Cardiac fibroblast (primary cell): Measurements from ENCODE around the gene SLC13A4.
"Not testable (repeated sequence)": the region's sequence is repeated elsewhere in the genome, so short reads cannot be mapped to it uniquely, and the experiment has no call there.

ENCODE experiments used
- DNase-seq, 2 donors: peaks; one replicate each; pipeline versions ENCODE4 v3.0.0 to v3.0.0-alpha.2; 2010; ENCODE audit warnings: low read depth in 2 of 2
- H3K4me3 ChIP-seq, 2 donors: replicated peaks in 1 of 2; 1 replicate in 1 of 2; 2 replicates in 1 of 2; pipeline ENCODE4 v1.5.1; 2011; ENCODE audit warnings: low read depth in 2 of 2, low read length in 2 of 2, mild to moderate bottlenecking in 2 of 2, moderate library complexity in 1 of 2
- TF ChIP-seq, protein P1 (sequence below): IDR thresholded peaks from one replicate; pipeline ENCODE4 v1.5.1; 2011; ENCODE audit warnings: low read depth, mild to moderate bottlenecking, low read length, inconsistent platforms

The SLC13A4 gene

DNA sequence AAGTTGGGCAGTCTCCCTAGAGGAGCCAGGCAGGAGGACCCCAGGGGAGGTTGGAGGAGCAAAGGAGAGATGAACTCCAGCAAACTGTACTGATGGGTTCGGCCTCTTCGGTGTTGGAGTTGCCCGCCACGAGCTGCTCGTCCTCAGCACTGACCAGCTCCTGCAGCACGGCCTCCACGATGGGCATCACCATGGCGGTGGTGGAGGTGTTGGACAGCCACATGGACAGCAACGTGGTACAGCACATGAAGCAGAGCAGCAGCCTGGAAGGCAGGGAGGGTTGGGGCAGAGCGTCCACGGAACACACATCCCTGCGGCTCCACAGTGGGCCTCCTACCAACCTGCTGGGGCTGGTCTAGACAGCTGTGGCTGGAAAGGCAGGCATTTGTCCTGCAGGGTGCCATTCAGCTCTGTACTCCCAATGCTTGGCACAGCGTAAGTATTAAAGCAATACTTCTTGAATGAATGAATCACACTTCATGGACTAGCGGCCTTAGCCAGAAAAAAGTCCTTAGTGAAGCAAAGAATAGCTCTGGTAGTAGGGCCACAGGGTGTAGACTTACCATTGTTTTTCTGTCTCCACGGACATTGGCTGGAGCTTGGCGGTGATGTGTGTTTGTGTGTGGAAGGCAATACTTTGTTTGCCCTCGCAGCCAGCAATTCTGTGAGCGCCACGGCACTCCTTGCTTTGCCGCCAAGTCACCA is 21.8 kb downstream of the SLC13A4 start:
- TF ChIP-seq, protein P1, sequence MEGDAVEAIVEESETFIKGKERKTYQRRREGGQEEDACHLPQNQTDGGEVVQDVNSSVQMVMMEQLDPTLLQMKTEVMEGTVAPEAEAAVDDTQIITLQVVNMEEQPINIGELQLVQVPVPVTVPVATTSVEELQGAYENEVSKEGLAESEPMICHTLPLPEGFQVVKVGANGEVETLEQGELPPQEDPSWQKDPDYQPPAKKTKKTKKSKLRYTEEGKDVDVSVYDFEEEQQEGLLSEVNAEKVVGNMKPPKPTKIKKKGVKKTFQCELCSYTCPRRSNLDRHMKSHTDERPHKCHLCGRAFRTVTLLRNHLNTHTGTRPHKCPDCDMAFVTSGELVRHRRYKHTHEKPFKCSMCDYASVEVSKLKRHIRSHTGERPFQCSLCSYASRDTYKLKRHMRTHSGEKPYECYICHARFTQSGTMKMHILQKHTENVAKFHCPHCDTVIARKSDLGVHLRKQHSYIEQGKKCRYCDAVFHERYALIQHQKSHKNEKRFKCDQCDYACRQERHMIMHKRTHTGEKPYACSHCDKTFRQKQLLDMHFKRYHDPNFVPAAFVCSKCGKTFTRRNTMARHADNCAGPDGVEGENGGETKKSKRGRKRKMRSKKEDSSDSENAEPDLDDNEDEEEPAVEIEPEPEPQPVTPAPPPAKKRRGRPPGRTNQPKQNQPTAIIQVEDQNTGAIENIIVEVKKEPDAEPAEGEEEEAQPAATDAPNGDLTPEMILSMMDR: no peak
- no peak overlapping the region for H3K4me3 ChIP-seq
- no peak for DNase-seq

DNA sequence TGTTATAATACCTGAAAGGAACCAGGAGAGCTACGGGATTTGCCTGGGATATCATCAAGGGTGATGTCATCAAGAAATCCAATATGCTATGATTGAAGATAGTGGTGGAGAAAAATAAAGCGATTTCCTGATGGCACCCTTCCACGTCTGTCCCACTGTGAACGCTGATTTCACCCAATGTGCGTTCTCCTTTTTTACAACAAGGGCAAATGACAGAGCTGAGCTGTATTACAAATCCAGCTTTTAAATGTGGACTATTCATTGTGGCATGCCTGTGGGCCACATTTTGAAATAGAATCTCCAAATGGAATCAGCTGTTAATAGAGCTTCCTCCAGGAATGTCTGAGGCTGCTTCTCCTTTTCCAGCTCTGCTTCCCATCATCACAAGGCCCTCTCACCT is 23.3 kb downstream of the SLC13A4 start:
- TF ChIP-seq, protein P1: no peak
- DNase-seq: no peak
- no peak overlapping the region for H3K4me3 ChIP-seq

DNA sequence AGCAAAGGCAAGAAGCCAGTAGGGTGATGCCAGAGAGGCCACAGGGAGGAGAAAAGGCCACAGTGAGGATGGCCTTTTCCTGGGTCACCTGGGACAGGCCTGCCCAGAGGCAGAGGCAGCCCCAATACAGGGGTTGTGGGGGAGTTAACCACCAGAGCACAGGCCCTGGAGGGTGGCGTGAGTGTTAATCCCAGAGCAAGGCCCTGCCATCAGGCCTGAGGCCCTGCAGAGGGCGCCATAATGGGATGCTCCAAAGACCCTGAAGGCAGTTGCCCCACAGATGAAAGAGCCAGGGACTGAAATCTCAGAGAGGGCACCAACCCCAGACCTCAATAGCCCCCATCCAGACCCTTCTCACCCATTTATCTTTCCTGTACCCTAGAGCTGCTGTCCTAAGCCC is 23.9 kb downstream of the SLC13A4 start:
- TF ChIP-seq, protein P1: peak; percentile 30
- DNase-seq: no peak
- no peak overlapping the region for H3K4me3 ChIP-seq

- TF ChIP-seq, protein P1: no peak
- DNase-seq: no peak
Observed at GRCh38 chr7:135697276-135698049, 30.5 kb downstream of the SLC13A4 start.

DNA sequence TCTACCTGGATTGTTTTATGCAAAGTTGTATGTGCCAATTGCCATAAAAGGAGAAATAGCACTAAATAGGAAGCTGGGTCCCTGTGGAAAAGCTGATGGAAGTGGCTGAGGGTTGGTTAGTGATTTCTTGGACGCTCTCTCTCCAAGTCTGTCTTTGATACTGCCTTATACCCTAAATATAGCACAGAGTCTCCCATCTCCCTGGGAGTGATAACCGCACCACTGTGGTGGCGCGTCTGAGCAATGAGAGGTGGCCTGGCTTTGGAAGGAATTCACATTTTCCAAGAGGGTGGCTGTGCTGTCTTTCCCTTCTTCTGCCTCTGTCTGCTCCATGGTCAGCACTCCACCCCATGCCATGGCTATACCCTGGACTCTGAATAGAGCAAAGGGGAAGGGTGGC is 34.4 kb downstream of the SLC13A4 start:
- no peak for DNase-seq
- TF ChIP-seq, protein P1: no peak
- H3K4me3 ChIP-seq: no peak overlapping the region

More at GRCh38 chr7:135697276-135698049, 30.5 kb downstream of the SLC13A4 start:
- H3K4me3 ChIP-seq: no peak overlapping the region

DNA sequence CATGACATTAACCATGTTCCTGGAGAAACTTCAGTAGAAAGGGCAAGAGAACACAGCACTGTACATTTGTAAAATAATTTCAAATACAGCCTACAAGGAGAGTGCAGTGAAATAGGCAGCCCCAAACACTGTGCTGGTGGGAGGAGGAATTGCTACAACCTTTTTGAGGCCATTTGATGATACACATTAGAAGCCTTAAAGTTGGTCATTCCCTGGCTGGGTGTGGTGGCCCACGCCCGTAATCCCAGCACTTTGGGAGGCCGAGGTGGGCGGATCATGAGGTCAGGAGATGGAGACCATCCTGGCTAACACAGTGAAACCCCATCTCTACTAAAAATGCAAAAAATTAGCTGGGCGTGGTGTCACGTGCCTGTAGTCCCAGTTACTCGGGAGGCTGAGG is 35.4 kb downstream of the SLC13A4 start:
- DNase-seq, H3K4me3 ChIP-seq: not testable (repeated sequence)

- TF ChIP-seq, protein P1: no peak
- DNase-seq: peak in 1 of 2 donors; percentile 60
Observed at GRCh38 chr7:135692055-135692454, 35.9 kb downstream of the SLC13A4 start.

More at GRCh38 chr7:135692055-135692454, 35.9 kb downstream of the SLC13A4 start:
- no peak overlapping the region for H3K4me3 ChIP-seq
